Neural cell (in vitro differentiated cells): Measurements from ENCODE around the gene TNKS1BP1.

Experiments
- EP300 ChIP-seq: fragments of 450-650 bp; conservative IDR thresholded peaks from 2 replicates; pipeline ENCODE4 v1.6.1; 2014; ENCODE audit warnings: antibody characterized with exemption, mild to moderate bottlenecking, moderate library complexity; ENCODE audit not compliant: poor library complexity, severe bottlenecking
- POLR2AphosphoS5 ChIP-seq: IDR thresholded peaks from 2 replicates; pipeline ENCODE4 v1.6.1; 2012
- RAD21 ChIP-seq: fragments of 450-650 bp; conservative IDR thresholded peaks from 2 replicates; pipeline ENCODE4 v1.6.1; 2014; ENCODE audit warnings: antibody characterized with exemption, mild to moderate bottlenecking, moderate library complexity
- TF ChIP-seq, protein P1 (sequence below): fragments of 450-650 bp; IDR thresholded peaks from 2 replicates; pipeline ENCODE4 v1.5.1; 2014; ENCODE audit warnings: antibody characterized with exemption, mild to moderate bottlenecking, moderate library complexity; ENCODE audit not compliant: poor library complexity, severe bottlenecking

- TF ChIP-seq, protein P1, sequence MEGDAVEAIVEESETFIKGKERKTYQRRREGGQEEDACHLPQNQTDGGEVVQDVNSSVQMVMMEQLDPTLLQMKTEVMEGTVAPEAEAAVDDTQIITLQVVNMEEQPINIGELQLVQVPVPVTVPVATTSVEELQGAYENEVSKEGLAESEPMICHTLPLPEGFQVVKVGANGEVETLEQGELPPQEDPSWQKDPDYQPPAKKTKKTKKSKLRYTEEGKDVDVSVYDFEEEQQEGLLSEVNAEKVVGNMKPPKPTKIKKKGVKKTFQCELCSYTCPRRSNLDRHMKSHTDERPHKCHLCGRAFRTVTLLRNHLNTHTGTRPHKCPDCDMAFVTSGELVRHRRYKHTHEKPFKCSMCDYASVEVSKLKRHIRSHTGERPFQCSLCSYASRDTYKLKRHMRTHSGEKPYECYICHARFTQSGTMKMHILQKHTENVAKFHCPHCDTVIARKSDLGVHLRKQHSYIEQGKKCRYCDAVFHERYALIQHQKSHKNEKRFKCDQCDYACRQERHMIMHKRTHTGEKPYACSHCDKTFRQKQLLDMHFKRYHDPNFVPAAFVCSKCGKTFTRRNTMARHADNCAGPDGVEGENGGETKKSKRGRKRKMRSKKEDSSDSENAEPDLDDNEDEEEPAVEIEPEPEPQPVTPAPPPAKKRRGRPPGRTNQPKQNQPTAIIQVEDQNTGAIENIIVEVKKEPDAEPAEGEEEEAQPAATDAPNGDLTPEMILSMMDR = no peak
- TF ChIP-seq RAD21 = no peak
- no peak for TF ChIP-seq POLR2AphosphoS5
- no peak for TF ChIP-seq EP300
Measured at GRCh38 chr11:57303990-57304579, 20.7 kb downstream of the TNKS1BP1 start.
